Stimulated activated naive CD8-positive, alpha-beta T cell treated with anti-CD3 and anti-CD28 coated beads, Interleukin-15, Interleukin-2, amounts not matched to agents 100 ng/mL and 50 ng/mL, for 24 hours (primary cell): Measurements from ENCODE around the gene EPB41L2.

Experiments
- H3K27ac Mint-ChIP-seq: one replicate; pipeline ENCODE4 v1.8.0; 2021; ENCODE audit warnings: mild to moderate bottlenecking, mixed read lengths
- H3K27me3 Mint-ChIP-seq: one replicate; pipeline ENCODE4 v1.8.0; 2021; ENCODE audit warnings: mixed read lengths
- H3K36me3 Mint-ChIP-seq: one replicate; pipeline ENCODE4 v1.8.0; 2021; ENCODE audit warnings: low read depth, mixed read lengths
- H3K4me1 Mint-ChIP-seq: one replicate; pipeline ENCODE4 v1.8.0; 2021; ENCODE audit warnings: low read depth, mixed read lengths
- H3K4me3 Mint-ChIP-seq: one replicate; pipeline ENCODE4 v1.8.0; 2021; ENCODE audit warnings: mild to moderate bottlenecking, mixed read lengths
- H3K9me3 Mint-ChIP-seq: one replicate; pipeline ENCODE4 v1.8.0; 2021; ENCODE audit warnings: mixed read lengths

The EPB41L2 gene

DNA sequence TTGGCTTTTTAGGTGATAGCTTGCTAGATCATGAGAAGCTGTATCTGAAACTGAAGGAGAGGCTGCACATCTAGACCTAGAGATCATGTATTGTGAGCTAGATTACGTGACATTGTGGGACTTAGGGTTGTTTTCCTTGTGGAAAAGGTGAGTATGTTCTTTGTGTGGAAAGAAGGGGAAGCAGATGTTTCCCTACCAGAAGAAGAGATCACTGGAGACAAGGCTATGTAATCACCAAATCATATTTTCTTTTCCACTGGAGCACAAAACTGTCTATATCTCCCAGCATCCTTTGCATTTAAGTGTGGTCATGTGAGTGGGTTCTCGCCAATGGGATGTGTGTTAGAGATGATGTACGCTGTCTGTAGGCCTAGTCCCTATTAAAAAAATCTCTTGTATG lies 7.0 kb upstream of the EPB41L2 start:
- peaks cover 4% of the 10 kb centered on the region for H3K36me3 Mint-ChIP-seq
- no peak overlapping the region for H3K4me3 Mint-ChIP-seq
- no peaks in the 10 kb centered on the region for H3K27me3 Mint-ChIP-seq
- H3K27ac Mint-ChIP-seq: no peak overlapping the region
- H3K9me3 Mint-ChIP-seq: peaks cover 4% of the 10 kb centered on the region
- peaks cover 5% of the 10 kb centered on the region for H3K4me1 Mint-ChIP-seq

DNA sequence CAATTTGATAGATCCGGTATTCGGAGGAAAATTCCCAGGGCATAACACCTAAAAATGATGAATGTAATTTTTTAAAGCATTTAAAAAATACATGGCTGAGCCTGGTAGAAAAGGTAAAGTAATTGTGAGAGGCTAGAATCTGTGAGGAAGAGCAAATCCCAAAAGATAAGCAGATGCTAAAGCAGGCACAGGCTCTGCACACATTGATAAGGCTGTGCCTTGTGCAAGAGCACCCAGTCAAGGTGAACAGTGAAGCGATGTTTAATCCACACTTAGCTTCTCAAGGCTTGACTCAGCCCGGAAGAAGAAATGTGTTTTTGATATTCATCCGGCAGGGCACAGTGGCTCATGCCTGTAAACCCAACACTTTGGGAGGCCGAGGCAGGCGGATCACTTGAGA lies 5.1 kb upstream of the EPB41L2 start:
- no peak overlapping the region for H3K4me3 Mint-ChIP-seq
- H3K36me3 Mint-ChIP-seq: no peaks in the 10 kb centered on the region
- H3K9me3 Mint-ChIP-seq: no peaks in the 10 kb centered on the region
- H3K27ac Mint-ChIP-seq: no peak overlapping the region
- peaks cover 8% of the 10 kb centered on the region for H3K4me1 Mint-ChIP-seq
- H3K27me3 Mint-ChIP-seq: no peaks in the 10 kb centered on the region

DNA sequence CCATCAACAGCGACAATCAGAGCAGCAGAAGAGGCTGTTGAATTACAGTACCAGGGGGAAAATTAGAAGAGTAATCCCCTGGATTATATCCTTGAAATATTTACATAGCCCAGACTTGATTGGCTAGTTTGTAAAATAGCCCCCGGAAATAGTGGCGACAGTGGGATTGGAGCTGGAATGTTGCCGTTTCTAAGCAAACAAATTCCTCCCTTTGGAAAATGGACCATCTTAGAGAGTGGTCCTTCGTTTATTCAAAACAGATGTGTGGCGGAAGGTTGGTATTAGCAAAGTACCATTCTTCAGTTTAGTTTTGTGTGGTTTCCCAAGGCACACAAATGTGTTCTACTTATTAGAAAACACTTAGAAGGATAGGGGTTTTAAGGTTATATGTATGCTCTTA lies 4.5 kb upstream of the EPB41L2 start:
- peaks cover 8% of the 10 kb centered on the region for H3K4me1 Mint-ChIP-seq
- H3K27ac Mint-ChIP-seq: no peak overlapping the region
- H3K4me3 Mint-ChIP-seq: no peak overlapping the region
- no peaks in the 10 kb centered on the region for H3K27me3 Mint-ChIP-seq
- no peaks in the 10 kb centered on the region for H3K9me3 Mint-ChIP-seq
- H3K36me3 Mint-ChIP-seq: no peaks in the 10 kb centered on the region

DNA sequence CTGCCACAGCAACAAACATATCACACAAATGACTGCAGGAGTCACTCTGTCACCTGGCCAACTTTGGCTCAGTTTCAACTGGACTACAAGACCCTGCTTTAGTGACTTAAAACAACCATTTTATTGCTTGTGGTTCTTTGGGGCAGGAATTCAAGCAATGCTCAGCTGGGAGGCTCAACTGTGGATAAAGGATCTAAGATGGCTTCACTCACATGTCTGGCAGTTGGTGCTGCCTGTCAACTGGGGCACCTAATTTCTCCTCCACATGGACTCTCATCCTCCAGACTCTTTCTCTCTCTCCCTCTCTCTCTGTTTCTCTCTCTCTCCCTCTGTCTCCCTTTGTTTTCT lies 2.8 kb upstream of the EPB41L2 start:
- Mint-ChIP-seq H3K36me3 (no peaks in the 10 kb centered on the region), H3K9me3 (no peaks in the 10 kb centered on the region), H3K27me3 (peaks cover 4% of the 10 kb centered on the region), H3K4me3 (no peak overlapping the region), H3K27ac (no peak overlapping the region), H3K4me1 (peaks cover 20% of the 10 kb centered on the region)

DNA sequence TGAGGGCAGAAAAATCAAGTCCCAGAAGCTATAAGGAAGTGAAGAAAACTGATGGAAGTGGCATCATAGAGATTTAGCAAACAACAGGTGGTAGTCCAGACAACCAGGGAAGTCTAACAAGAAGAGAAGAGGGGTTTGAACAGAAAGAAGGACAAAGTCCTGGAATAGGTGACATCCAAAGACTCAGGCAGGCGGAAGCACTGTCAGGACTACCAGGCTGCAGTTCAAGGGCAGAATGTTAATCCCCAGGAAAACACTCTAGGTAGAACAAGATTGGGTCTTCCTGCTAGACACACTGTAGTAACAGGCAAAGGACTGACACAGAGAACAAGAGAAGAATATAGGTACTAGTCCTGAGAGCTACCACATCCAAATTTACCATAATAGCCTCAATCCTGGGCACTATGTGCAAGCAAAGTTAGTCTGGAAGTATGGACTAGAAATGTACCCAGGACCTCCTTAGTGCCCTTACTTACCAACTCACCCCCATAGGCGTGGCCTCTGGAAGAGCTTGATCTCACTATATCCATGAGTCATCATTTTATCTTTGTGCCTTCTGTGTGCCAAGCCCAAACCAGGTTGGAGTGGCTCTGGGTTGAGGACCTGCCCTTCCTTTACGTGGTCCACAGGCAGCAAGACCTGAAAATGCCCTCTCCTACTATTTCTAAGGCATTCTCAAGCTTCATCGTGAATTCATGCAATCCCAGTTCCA lies 2.2 kb upstream of the EPB41L2 start:
- Mint-ChIP-seq H3K27me3 (peaks cover 9% of the 10 kb centered on the region), H3K4me1 (peaks cover 25% of the 10 kb centered on the region), H3K4me3 (no peak overlapping the region), H3K27ac (no peak overlapping the region), H3K36me3 (no peaks in the 10 kb centered on the region), H3K9me3 (no peaks in the 10 kb centered on the region)

DNA sequence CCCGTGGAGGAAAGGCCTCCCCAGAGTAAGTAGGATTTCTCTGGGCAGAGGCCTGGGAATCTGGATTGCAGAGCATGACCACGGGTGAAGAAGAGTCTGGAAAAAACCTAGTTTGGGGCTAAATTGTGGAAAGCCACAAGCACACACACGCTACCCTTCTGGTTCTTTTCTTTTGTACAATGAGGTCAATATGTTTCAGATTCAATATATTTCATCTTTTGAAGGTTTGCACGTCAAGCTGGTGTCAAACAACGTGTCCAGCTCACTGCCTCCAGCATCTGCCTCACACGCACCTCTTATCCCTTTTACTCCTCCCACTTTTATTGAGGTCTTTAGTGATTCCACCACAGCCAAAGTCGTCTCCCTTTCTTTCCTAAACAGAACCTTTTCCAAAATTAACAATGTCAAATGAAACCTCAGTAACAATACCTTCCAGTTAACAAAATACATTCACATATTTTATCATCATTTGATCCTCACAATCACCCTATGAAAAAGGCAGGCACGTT lies 773 bp upstream of the EPB41L2 start:
- Mint-ChIP-seq H3K27me3 (peaks cover 9% of the 10 kb centered on the region), H3K4me3 (peak overlapping the region; percentile 81), H3K4me1 (peaks cover 30% of the 10 kb centered on the region), H3K9me3 (no peaks in the 10 kb centered on the region), H3K36me3 (no peaks in the 10 kb centered on the region), H3K27ac (peak overlapping the region; percentile 78)

DNA sequence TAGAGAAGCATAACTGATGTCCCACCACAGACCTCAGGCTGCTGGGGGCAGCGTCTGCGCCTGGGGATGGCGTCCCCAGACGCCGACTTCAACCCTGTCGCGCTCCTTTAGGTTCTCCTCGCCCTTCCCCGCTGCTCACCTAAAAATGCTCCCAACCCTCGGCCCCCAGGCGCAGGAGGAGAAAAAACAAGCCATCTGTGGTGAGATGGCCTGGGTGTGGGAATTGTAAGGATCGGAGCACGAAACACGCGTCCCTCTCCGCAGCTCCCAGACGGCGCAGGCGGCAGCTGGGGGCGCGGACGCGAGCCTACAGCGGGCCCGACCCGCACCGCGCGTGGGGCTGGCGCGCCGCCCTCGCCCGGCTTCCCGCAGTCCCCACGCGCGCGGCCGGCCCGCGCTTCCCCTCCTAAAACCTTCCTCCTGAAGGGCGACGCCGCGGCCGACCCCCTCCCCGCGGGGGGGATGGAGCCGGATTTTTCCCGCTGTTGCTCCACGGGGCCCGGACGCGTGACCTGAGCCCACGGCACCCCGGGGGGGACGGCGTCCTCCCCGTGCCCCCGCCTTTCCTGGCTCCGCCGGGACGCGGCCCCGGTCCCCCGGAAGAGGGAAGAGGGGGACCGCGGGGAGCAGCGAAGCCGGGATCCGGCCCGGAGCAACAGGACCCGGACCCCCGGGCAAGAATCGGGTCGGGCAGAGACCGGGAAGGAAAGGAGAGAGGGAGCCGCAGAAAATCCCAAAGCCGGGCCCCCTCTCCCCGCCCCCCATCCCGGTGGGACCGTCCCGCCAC lies 611 bp downstream of the EPB41L2 start:
- peaks cover 5% of the 10 kb centered on the region for H3K9me3 Mint-ChIP-seq
- no peaks in the 10 kb centered on the region for H3K36me3 Mint-ChIP-seq
- peaks cover 9% of the 10 kb centered on the region for H3K27me3 Mint-ChIP-seq
- H3K27ac Mint-ChIP-seq: no peak overlapping the region
- peak overlapping the region; percentile 88 for H3K4me3 Mint-ChIP-seq
- peaks cover 30% of the 10 kb centered on the region for H3K4me1 Mint-ChIP-seq

DNA sequence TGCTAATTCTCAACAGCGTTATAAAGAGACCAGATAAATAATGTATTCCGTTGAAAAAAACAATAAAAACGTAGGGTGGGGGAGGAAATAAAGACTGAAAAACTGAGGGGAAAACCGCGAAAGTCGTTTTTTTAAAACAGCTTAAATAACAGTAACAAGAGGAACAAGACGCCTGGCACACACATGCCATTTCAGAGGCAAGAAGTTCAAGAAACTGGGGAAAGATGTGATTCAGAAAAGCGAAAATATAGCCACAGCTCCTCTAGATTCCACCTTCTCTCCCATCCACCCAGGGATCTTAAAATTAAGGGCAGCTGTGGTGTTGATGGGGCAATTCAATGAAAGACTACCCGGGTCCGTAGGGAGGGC lies 1.3 kb downstream of the EPB41L2 start:
- H3K36me3 Mint-ChIP-seq: no peaks in the 10 kb centered on the region
- peak overlapping the region; percentile 88 for H3K4me3 Mint-ChIP-seq
- peaks cover 9% of the 10 kb centered on the region for H3K27me3 Mint-ChIP-seq
- H3K9me3 Mint-ChIP-seq: peaks cover 5% of the 10 kb centered on the region
- peak overlapping the region; percentile 46 for H3K27ac Mint-ChIP-seq
- peaks cover 30% of the 10 kb centered on the region for H3K4me1 Mint-ChIP-seq

DNA sequence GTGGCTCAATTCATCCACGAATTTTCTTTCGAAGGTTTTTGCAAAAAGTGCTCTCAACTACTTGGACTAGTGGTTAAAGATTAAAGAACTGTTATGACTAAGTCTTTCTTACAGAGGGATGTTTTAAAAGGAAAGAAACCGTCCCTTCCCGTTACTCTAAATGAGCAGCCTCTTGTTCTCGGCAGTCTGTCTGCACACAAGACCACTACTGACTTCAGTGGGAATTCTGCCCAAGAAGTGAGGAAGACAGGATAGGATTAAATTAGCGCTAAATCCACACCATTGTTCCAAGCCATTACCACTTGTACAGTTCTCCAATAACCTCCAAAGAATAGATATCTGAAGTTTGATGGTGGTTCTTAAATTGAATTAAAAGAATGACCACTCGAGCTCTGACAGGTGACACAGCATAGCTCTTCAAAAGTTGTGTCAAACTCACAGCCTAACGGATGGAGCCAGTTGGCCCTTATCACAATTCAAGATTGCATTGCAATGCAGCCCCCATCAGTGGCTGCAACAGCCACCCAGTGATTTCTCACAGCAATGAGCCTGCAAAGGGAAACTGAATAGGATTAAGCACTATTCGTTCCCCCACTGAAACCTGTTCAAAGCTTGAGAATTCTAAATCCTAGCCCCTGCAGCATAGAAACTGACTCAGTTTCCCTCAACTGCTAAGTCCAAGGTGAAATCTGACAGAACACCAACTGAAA lies 1.8 kb downstream of the EPB41L2 start:
- Mint-ChIP-seq H3K27ac (peak overlapping the region; percentile 46), H3K4me3 (peak overlapping the region; percentile 88), H3K9me3 (peaks cover 5% of the 10 kb centered on the region), H3K27me3 (peaks cover 9% of the 10 kb centered on the region), H3K4me1 (peaks cover 30% of the 10 kb centered on the region), H3K36me3 (peaks cover 2% of the 10 kb centered on the region)

DNA sequence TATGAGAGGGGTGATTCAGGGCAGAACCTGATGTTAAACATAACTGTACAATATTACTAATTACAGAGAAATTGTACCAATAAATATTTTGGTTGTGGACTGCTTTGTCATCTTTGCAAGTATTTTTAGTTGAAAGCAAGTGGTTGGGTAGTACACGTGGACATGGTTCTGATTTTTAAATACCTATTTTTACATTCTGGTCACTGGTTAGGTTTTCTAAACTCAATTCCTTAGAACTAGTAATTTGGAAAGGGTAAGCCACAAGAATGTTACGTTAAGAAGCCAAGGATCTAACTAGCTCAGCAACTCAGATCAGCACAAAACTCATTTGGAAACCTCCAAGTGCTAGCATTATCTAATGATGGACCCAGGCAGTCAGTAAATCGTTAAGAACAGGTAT lies 2.7 kb downstream of the EPB41L2 start:
- Mint-ChIP-seq H3K4me3 (no peak overlapping the region), H3K9me3 (peaks cover 9% of the 10 kb centered on the region), H3K36me3 (peaks cover 5% of the 10 kb centered on the region), H3K4me1 (peaks cover 30% of the 10 kb centered on the region), H3K27me3 (peaks cover 9% of the 10 kb centered on the region), H3K27ac (no peak overlapping the region)

DNA sequence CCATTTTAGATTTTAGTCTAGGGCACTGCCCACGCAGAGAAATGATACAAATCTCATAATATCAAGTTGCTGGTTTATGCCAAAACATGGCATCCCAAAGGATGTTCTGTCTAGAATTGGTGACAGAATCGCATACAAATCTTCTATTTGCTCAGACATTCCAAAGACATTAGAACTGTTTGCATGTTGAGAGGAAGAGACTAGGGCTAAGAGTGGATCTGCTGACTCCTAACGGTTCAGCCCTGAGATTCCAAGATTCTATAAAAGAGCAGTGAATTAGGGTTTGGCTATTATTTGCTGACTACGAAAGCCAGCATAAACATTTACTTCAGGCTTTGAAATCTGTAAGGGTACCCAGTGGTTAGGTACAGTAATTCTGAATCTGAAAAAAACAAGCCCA lies 3.6 kb downstream of the EPB41L2 start:
- H3K9me3 Mint-ChIP-seq: peaks cover 16% of the 10 kb centered on the region
- H3K36me3 Mint-ChIP-seq: peaks cover 10% of the 10 kb centered on the region
- H3K27ac Mint-ChIP-seq: no peak overlapping the region
- no peak overlapping the region for H3K4me3 Mint-ChIP-seq
- H3K4me1 Mint-ChIP-seq: peaks cover 30% of the 10 kb centered on the region
- peaks cover 9% of the 10 kb centered on the region for H3K27me3 Mint-ChIP-seq

DNA sequence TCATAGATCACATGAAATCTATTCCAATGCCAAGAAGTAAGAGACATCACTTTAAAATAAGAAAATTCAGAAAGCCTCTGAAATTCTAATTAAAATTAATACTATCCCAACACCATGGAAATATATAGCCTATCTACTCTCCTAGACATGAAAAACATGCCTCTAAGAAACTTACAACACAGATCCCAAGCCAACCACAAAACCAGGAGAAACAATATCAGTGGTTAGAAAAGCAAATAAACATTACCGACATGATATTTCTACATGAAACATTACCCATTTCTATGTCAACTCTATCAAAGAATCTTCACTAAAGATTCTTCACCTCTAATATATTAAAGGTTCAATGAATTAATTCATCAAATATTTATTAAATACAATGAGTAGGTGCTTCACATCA lies 4.8 kb downstream of the EPB41L2 start:
- peaks cover 24% of the 10 kb centered on the region for H3K9me3 Mint-ChIP-seq
- H3K27ac Mint-ChIP-seq: no peak overlapping the region
- peaks cover 21% of the 10 kb centered on the region for H3K4me1 Mint-ChIP-seq
- peaks cover 18% of the 10 kb centered on the region for H3K36me3 Mint-ChIP-seq
- peaks cover 9% of the 10 kb centered on the region for H3K27me3 Mint-ChIP-seq
- no peak overlapping the region for H3K4me3 Mint-ChIP-seq

DNA sequence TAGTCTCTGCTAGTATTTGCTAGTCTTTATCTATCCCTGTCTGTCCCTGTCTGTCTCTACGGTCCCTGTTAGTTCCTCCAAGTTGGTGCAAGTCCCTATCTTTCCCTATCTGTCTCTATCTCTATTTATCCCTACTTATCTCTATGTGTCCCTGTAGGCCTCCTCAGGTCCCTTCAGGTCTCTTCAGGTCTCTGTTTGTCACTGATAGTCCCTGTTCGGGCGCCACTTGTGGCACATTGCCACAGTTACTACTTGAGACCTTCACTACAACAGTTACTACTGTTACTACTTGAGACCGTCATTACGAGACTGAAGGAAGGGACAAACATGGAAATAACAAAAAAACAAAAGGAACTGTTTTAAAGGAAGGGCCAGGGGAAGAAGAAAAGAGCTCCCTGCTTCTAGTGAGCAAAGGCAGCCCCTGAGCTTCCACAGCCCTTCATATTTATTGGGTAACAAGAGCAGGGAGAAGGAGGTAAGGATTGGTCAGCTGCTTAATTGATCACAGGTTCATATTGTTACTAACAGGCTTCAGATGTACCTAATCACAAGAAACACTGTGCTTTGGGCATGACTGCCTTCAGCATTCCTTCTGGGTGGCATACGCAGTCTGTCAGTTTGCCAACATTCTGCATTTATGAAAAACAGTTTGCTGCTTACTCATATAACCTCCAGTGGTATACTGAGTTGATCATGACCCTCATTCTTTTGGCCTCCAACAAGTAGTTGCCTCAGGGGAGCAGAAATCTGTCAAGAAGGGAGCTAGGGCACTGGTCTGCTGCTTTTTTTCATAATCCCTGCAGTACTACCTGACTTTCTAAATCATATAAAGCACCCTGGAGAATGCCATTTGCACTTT lies 8.4 kb downstream of the EPB41L2 start:
- H3K36me3 Mint-ChIP-seq: peaks cover 23% of the 10 kb centered on the region
- H3K27ac Mint-ChIP-seq: no peak overlapping the region
- H3K4me1 Mint-ChIP-seq: peaks cover 2% of the 10 kb centered on the region
- no peak overlapping the region for H3K4me3 Mint-ChIP-seq
- no peaks in the 10 kb centered on the region for H3K27me3 Mint-ChIP-seq
- H3K9me3 Mint-ChIP-seq: peaks cover 30% of the 10 kb centered on the region

DNA sequence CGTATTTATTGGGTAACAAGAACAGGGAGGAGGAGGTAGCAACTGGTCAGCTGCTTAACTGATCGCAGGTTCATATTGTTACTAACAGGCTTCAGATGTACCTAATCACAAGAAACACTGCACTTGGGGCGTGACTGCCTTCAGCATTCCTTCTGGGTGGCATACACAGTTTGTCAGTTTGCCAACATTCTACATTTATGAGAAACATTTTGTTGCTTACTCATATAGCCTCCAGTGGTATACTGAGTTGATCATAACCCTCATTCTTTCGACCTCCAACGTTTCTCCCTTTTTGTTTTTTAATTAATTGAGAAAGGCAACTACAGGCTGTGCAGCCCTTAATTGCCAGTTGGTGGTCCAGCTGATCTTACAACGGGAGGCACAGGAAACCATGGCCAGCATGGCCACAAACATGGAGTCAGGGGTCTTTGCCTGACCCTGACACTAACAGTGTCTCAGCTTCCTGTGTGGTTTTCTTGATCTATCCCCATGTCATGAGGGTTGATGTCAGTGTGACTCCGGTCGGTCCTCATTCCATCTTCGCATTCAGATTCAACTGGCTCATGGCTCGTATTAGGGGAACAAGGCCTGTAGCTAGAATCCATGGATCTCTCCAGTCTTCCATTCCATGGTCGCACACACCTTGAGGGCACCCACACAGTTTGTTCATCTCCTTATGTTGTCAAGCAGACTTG lies 9.4 kb downstream of the EPB41L2 start:
- Mint-ChIP-seq H3K4me1 (no peaks in the 10 kb centered on the region), H3K9me3 (peaks cover 34% of the 10 kb centered on the region), H3K27ac (no peak overlapping the region), H3K36me3 (peaks cover 23% of the 10 kb centered on the region), H3K4me3 (no peak overlapping the region), H3K27me3 (no peaks in the 10 kb centered on the region)
